ENCODE data around the gene CNTN4.

Gene CNTN4

DNA sequence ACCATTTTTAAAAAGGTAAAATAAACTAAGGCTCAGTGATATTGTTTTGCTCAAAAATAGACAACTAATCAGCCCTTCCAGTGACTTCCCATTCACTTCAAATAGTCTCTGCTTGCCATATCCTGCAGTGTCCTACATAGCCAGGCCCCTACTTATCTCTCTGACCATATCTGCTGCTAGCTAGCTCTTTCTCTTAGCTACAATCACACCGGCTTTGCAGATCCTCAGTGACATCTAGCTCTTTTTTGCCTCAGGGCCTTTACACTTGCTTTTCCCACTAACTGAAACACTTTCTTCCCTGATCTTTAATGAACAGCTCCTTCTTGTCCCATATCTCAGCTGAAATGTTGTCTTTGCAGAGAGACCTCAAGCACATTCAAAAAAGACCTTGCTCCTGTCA lies 850.2 kb downstream of the CNTN4 start:
- H3K4me3 ChIP-seq (ENCODE audit: low read depth, low read length), result no peak overlapping the region
- no peak for DNase-seq (ENCODE audit: low read depth)
- TF ChIP-seq, protein P1, sequence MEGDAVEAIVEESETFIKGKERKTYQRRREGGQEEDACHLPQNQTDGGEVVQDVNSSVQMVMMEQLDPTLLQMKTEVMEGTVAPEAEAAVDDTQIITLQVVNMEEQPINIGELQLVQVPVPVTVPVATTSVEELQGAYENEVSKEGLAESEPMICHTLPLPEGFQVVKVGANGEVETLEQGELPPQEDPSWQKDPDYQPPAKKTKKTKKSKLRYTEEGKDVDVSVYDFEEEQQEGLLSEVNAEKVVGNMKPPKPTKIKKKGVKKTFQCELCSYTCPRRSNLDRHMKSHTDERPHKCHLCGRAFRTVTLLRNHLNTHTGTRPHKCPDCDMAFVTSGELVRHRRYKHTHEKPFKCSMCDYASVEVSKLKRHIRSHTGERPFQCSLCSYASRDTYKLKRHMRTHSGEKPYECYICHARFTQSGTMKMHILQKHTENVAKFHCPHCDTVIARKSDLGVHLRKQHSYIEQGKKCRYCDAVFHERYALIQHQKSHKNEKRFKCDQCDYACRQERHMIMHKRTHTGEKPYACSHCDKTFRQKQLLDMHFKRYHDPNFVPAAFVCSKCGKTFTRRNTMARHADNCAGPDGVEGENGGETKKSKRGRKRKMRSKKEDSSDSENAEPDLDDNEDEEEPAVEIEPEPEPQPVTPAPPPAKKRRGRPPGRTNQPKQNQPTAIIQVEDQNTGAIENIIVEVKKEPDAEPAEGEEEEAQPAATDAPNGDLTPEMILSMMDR (conservative IDR thresholded peaks at IDR 0.05; ENCODE audit: low read depth, low read length), result no peak

DNA sequence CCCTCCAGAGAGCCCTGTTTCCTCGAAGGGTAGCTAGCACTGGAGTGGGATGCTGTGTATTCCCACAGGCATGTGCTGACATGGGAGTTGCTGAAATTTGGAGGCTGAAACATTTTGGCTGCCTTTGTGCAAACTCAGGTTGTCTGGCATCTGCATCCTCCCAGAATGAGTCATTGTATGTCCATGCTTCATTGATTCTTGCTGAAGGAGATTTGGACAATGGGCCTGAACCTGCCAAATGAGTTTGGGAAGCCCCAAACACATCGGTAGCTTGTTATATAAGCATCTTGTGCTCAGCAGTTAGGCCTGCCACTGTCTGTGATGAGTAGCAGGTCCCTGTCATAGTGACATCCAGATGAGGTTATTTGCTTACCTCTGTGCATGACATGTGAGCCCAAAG lies 851.5 kb downstream of the CNTN4 start:
- no peak overlapping the region for H3K4me3 ChIP-seq (ENCODE audit: low read depth, low read length)
- TF ChIP-seq, protein P1 (conservative IDR thresholded peaks at IDR 0.05; ENCODE audit: low read depth, low read length), result no peak
- no peak for DNase-seq (ENCODE audit: low read depth)

GRCh38 chr3:2957115-2957514 lies 858.4 kb downstream of the CNTN4 start:
- no peak for DNase-seq (ENCODE audit: low read depth)
- TF ChIP-seq, protein P1 (conservative IDR thresholded peaks at IDR 0.05; ENCODE audit: low read depth, low read length), result no peak
- H3K4me3 ChIP-seq (ENCODE audit: low read depth, low read length), result no peak overlapping the region

- no peak for DNase-seq (ENCODE audit: low read depth)
- TF ChIP-seq, protein P1 (conservative IDR thresholded peaks at IDR 0.05; ENCODE audit: low read depth, low read length), result no peak
- no peak overlapping the region for H3K4me3 ChIP-seq (ENCODE audit: low read depth, low read length)
Measured at GRCh38 chr3:2958551-2958950, 859.9 kb downstream of the CNTN4 start.

DNA sequence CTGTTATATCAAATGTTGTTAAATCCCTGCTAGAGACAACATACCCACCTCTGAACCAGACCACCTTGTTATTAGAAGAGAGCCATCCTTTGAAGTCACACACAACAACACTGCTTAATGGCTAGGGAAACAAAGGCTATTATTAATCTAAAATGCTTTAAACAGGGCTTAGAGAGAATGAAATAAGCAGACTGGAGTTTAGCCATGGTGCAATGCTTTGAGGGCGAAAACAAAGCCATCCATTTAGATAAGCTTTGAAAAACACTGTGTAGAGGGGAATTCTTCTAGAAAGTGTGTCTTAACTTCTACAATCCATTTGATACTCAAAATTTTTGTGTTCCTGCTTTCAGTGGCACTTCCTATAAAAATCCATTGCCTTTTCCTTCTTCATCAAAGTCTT lies 862.9 kb downstream of the CNTN4 start:
- no peak for DNase-seq (ENCODE audit: low read depth)
- TF ChIP-seq, protein P1 (conservative IDR thresholded peaks at IDR 0.05; ENCODE audit: low read depth, low read length), result no peak
- H3K4me3 ChIP-seq (ENCODE audit: low read depth, low read length), result no peak overlapping the region

DNA sequence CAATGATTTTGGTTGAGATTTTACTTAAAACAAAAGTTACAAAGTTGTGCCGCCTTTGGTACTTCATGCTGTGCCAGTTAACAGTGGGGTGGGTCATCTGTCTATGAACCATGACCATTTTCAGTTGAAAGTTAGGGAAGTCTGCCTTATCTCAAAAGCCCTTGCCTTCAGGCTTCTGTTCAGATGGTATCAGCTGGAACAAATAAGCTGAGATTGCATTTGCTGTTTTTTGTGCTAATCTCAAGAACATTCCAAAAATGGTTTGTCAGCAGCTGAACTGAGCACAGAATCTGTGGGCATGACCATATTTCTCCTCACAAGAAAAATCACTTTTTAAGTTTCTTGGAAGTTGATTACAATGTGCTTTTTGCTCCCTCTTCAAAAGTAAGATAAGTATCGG lies 869.2 kb downstream of the CNTN4 start:
- TF ChIP-seq, protein P1 (conservative IDR thresholded peaks at IDR 0.05; ENCODE audit: low read depth, low read length), result no peak
- no peak for DNase-seq (ENCODE audit: low read depth)
- no peak overlapping the region for H3K4me3 ChIP-seq (ENCODE audit: low read depth, low read length)

DNA sequence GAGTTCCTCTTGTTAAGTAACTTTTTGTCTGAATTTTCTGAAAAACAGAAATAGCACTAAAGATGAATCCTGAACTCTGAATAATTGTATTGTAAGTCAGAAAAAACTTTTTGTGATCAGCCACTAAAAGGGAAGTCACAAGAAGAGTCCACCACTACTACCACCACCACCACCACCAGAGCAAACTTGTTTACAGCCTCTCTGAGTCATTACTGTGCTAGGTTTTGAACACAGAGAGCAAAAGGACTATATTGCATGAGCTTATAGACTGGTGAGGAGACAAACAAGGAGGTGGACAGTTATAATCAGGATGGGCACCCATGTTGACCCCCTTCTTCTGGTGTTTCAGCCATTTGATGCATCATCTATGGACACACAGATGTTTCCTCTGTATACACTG lies 869.8 kb downstream of the CNTN4 start:
- TF ChIP-seq, protein P1 (conservative IDR thresholded peaks at IDR 0.05; ENCODE audit: low read depth, low read length), result no peak
- no peak for DNase-seq (ENCODE audit: low read depth)
- no peak overlapping the region for H3K4me3 ChIP-seq (ENCODE audit: low read depth, low read length)

Data from choroid plexus epithelial cell (primary cell).